T-helper 1 cell (primary cell): ENCODE data around the gene PREX1.
A peak's percentile ranks its signal among the peaks of the same experiment; 100 is the strongest.
"Not testable (repeated sequence)": the region's sequence is repeated elsewhere in the genome, so short reads cannot be mapped to it uniquely, and the experiment has no call there.

Experiments
- DNase-seq, 5 donors: peaks; one replicate each; pipeline ENCODE4 v3.0.0-alpha.2; 2012 to 2020

PREX1 gene

GRCh38 chr20:48825566-48825920 lies 2.3 kb downstream of the PREX1 start:
- no peak for DNase-seq

- DNase-seq = peak in 1 of 5 donors; percentile 16
Observed at GRCh38 chr20:48824830-48825565, 2.8 kb downstream of the PREX1 start.

DNA sequence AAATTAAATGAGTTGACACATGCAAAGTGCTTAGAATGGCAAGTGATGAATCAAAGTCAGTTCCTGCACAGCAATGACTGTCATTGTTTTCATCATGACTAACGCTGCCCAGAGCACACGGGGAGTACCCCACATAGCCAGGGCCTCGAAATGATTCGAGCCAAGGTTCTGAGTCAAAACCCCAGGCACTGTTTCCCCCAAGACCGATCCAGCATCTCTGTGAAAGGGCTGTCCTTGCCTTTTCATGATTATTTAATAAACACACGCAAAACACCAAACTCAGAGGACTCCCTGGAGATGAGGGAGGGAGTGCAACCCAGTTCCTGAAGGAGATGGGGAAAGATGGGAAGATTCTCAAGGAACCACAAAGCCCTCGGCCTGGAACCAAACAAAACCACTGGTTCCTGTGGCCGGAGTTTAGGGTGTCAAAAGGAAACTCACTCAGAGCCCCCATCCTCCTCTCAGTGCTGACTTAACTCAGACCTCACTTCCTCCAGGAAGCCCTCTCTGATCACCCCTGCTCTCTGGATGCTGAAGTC lies 3.8 kb downstream of the PREX1 start:
- DNase-seq = peak in 1 of 5 donors; percentile 88

DNA sequence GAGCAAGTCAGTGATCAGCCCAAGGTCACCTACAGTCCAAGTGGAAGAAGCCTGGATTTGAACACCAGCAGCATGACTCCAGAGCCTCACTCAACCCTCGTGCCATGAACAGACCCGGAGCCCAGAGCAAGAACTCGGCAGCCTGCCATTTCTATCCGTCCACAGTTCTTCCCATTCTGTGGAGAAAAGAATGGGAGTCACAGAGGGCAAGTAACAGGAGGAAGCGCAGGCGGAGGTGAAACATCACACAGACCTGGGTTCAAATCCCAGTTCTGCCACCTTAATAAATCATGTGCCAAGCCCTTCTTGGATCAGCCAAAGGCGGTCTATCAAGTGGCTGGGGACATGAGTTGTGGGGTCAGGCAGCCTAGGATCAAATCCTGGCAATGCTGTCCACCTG lies 4.3 kb downstream of the PREX1 start:
- DNase-seq = no peak

- DNase-seq = peak in 1 of 5 donors; percentile 47
Observed at GRCh38 chr20:48822879-48823385, 4.9 kb downstream of the PREX1 start.

DNA sequence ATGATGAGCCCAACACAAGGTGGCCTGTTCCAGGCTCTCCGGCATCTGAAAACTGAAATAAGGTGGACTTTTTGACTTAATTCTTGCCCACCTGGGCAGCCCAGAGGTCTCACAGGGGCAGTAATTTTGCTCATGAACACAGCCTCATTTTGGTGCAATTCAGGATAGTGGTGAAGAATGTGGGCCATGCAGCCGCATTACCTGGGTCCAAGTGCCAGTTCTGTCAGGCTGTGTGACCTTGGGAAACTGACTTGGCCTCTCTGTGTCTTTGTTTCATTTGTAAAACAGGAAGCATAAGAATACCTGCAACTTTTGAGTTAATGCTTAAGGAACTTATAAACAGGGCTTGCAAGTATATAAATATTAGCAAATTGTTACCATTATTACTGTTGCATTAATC lies 5.6 kb downstream of the PREX1 start:
- DNase-seq = no peak

DNA sequence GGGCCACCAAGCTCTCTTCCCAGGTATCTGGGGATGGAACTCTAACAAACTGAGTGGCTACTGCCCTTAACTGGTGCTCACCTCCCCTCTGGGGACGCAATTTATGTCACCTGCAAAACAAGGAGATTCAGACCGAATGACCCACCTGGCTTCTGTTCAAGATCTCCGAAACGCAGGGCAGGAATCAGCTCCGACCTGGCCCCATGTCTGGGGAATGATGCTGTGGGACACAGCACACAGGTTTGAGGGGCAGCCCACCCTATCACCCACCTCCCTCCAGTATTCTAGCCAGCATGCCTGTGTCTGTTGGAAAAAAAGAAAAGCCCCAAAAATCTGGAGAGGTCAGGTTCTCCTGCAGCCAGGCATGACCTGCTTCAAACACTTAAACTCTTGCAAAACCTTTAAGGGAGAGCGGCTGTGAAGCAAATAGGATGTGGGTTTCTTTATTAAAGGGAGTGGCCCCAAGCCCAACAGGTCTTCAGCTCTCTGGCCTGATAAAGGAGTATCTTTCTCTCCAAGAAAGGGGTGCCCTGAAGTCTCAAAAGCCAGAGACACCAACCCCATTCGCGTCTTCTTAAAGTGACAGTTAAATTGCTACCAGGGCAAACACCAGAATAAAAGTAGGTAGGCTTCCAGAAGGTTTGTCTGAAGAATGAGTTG lies 6.4 kb downstream of the PREX1 start:
- peak in 1 of 5 donors; percentile 28 for DNase-seq

DNA sequence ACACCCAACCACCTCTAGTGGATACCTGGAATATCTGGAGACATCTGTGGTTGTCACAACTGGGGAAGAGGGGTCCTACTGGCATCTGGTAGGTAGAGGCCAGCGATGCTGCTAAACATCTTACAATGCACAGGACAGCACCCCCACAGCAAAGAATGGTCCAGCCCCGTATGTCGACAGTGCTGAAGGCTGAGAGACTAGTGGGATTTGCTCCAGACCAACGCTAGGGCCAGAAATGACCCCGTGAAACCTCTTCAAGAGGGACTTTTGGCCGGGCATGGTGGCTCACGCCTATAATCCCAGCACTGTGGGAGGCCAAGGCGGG lies 7.2 kb downstream of the PREX1 start:
- DNase-seq = no peak

DNA sequence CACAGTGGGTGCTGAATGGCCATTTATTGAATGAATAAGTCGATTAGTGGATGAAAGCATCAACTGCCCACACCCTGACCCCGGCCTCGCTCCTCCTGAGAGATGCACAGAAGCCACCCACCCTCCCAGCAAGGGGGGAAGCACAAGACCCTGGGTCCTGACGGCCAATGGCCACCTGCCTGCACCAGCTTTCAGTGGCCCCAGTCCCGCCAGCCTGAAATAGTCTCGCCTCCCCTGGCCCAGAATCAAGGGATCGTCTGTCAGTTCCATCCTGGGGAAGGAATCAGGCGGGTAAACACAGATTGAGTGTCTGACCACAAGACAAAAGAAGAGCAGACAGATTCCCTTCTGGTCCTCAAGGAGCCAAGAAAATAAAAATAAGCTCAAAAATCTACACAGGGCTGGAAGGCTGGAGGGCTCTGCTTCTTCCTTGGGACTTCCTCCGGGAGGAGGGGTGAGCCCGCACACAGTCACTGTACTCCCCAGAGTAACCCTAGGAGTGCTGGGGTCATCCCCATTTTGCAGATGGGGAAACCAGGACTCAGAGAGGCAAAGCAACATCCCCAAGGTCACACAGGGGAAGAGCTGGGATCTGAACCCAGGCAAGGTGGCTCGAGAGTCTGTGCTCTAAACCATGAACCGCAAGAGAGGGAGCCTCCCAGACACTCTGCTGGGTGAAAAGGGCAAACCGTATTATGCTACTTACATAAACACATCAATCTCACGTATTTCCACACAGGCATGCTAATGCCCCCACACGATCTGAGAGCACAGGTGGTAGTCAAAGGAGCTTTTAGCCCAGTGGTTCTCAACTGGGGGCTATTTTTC lies 7.8 kb downstream of the PREX1 start:
- DNase-seq = no peak

GRCh38 chr20:48819089-48819488 lies 8.7 kb downstream of the PREX1 start:
- DNase-seq = no peak

DNA sequence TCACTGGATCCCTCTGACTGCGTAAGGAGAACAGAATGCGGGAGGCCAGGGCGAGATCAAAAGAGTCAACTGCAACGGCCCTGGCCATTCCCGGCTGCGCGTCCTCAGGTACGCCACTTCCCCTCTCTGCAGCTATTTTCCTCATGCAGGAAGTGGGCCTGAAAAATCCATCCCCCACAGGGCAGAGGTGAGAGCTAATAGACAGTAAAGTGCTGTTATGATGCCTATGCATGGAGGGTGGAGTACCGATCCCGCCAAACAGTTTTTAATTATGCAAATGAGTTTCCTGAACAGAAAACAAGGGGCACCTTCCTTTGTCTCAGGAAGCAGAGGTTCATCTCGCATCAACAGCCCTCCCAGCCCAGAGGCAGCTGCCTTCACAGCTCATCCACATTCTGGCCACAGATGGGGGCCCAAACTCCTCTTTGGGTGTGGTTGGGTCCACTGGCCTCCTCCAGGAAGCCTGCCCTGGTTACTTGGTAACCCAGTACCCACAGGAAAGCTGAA lies 9.3 kb downstream of the PREX1 start:
- DNase-seq = peak in 2 of 5 donors; percentile 14 to 79

DNA sequence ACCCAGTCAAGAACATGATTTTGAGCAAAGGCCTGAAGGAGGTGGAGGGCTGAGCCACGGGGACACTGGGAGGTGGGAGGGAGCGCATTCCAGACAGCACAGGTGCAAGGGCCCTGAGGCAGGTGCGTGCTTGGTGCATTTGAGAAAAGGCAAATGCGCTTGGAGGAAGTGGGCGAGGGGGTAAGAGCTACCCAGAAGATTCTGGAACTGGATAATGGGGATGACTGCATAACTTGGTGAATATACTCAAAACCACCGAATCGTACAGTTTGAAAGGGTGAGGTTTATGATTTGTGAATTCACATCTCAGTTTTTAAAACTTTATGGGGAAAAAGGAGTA lies 9.8 kb downstream of the PREX1 start:
- DNase-seq = no peak

DNA sequence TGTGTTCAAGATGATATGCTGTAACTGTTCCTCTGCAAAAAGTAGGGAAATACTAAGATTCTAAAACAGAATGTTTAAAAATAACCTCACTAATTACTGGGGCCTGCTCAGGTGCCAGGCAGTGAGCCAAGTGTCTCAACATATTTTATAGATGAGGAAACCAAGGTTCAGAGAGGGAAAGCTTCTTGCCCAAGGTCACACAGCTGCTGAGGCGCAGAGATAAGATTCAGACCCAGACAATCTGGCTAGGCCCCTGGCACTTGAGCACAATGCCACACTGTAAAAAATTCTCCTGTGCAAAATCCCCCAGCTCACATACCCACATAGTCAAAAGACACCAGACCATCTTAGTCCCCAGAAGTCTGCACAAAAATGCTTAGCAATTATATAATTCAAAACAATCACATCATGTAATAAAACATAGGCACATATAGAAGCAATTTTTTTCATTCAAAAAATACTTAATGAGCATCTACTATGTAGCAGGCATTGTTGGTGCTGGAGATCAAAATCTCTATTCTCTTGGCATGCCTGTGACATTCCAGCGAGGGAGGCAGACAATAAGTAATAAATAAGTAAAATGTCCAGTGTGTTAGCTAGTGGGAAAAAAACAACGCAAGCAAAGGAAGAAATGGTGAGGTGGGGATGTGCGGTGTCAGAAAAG lies 10.3 kb downstream of the PREX1 start:
- no peak for DNase-seq

- peak in 1 of 5 donors; percentile 13 for DNase-seq
Observed at GRCh38 chr20:48816282-48817205, 11.3 kb downstream of the PREX1 start.

- DNase-seq = no peak
Observed at GRCh38 chr20:48815537-48815936, 12.3 kb downstream of the PREX1 start.

DNA sequence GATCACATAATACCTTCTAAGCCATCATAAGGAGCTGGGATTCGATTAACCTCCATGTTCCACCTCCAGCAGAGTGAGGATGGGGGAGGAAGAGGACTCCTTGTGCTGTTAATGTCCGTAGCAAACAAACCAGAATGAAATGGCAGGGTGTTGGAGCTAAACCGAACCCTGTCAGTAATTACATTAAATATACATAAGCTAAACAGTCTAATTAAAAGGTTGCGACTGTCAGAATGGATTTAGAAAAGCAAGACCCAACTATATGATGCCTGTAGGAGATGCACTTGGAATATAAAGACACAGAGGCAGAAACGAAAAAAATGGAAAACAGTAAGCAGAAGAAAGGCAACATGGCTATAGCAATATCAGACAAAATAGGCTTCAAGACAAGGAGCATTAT lies 13.2 kb downstream of the PREX1 start:
- no peak for DNase-seq

DNA sequence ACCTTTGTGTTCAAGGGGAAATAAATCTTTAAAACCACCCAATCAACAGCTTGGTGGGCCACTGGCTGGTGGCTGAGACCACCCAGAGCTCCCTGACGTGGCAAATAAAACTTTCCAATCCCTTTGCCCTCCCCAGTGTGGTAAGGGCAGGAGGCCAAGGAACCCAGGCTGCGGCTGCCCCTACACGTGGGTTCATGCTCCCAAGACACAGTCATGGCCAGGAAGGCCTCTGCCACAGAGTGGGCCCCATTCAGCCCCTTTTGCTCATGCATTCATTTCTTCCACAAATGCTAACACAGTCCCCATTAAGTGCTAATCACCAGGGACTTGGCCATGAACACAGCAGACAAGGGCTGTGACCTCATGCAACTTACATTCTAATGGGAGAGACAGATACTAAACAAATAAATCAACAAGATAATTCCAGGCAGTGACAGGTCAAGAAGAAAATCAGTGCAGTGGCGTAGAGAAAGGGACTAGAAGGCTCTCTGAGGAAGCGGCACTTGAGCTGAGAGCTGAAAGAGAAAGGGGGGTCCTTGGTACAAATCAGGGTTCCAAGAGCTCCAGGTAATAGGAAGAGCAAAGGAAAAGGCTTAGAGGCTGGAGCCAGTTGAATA lies 13.8 kb downstream of the PREX1 start:
- no peak for DNase-seq

DNA sequence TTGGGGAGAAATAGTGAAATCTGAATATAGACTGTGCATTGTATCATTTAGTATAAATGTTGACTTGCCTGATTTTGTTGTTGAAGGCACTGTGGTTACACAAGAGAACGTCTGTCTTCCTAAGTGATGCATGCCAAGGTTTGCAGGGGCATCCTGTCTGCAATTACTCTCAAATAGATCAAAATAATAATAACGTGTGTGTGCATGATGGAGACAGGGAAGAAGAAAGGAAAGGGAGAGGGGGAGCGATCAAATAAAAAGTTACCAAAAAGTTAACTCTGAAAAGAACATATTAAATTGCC lies 14.4 kb downstream of the PREX1 start:
- no peak for DNase-seq

DNA sequence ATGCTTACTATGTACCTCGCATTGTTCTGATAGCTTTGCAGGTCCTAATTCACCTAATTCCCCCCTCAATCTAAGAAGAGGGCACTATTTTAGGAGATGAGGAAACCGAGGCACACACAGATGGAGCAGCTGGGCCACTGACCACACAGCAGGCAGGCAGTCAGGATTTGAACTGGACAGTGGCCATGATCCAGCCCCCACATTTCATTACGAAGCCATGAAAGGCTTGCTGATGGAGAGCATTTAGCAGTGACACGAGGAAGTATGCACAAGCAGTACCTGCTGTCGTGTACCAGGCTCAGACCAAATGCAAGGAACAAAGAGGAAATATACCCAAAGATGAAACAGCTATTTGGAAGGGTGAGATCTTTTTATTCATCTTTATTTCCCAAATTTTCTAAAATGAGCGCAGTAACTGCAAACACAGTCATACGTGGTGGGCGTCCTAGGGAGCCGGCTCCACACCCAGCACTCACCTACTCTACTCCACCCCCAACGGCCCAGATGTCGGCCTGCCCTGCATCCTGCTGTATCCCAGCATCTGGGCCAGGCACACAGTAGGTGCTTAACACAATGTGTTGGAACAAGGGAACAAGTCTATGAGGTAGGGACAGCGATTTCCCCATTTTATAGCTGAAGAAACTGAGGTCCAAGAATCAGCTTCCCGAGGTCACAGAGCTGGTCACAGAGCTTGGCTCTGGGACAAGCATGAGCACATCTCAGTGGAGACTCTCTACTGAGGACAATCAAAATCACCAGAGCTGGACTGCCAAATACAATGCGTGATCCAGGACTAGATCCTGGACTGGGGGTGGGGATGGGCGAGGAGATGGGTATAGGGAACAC lies 15.0 kb downstream of the PREX1 start:
- no peak for DNase-seq

- not testable (repeated sequence) for DNase-seq
Observed at GRCh38 chr20:48812114-48812513, 15.7 kb downstream of the PREX1 start.
